Hematopoietic multipotent progenitor cell treated with erythropoietin and hydrocortisone succinate and interleukin-3 and kit ligand, for 15 days (in vitro differentiated cells): ENCODE results near the gene MGRN1.

Source experiments
- DNase-seq: peaks from one replicate; pipeline ENCODE4 v3.0.0-alpha.2; 2015; ENCODE audit warnings: low spot score

Gene MGRN1

DNA sequence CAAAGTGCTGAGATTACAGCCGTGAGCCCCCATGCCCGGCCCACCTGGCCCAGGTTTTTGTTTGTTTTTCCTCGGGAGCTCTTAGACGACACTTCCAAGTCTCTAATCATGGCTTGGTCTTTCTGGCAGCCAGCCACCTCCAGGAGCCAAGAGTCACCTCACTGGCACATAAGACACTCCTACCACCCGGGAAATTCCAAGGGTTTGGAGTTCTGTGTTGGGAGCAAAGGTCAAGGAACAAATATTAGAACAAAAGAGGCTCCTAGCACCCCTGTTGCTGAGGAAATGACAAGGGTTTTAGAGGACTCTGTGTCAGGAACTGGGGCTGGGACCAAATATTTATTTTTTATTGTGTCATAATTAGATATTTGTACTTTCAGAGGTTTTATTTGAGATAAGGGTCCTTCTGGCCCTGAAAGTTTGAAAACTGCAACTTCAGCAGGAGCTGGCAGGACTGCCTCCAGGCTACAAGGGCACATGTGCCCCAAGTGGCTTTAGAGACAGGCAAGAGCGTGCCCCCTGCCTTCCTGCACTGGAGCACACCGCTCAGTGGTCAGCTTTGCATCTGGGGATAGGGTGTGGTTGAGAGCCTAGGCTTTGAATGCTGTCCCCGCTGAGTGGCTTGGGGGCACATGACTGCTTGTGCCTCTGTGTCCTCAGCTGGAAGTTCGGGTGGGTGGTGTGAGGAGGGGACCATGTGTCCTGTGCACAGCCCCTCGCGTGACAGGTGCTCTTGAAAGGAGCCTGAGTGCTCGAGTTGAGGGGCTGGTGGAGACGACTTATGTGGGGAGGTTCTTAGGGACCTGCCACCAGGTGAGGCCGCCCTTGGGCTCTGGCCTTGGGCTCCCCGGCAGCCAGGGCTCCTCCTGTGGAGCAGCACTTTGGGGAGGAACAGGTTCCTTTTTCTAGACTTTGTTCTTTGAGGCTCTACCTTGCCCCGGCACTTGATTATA, 29.7 kb downstream of the MGRN1 start:
- DNase-seq, result no peak

DNA sequence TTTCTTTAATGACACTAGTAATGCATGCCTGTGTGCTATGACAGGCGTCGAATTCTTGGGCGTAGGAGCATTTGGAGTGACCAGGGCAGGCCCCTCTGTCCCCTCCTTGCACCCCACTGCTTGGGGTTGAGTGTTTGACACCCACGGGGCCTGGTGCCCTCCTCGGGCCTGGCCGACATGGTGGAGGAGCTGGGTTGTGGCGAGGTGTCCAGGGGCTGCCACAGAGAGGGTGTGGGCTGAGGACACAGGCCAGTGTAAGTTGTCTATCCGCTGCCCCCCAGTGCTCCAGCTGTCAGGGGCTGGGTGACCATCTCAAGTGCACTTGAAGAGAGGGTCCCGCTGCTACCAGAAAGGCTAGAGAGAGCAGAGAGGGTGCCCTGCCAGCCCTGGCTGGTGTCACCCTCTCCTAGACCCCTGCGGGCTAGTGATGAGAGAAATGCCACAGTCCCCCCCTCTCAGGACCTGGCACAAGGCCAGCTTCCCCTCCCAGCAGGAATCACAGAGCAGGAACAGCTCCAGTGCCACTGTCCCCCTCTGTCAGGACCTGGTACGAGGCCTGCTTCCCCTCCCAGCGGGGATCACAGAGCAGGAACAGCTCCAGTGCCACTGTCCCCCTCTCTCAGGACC, 30.5 kb downstream of the MGRN1 start:
- DNase-seq, result no peak

DNA sequence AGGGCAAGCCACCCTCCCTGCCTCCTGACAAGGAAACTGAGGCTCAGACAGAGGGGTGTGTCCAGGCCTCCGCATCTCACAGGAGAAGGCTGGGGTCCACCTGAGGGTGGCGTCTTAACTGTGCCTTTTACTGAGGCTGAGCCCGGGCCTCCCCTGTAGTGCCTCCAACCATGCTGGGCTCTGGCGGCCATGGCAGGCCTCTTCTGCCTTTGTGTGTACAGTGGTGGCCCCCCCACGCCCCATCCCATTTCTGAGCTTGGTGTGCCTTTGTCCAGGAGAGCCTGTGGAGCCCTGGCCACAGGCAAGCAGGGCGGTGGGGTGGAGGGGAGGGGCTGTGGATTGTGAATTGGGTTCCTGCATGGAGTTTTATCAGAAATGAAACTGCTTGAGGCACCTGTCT, 31.2 kb downstream of the MGRN1 start:
- no peak for DNase-seq

DNA sequence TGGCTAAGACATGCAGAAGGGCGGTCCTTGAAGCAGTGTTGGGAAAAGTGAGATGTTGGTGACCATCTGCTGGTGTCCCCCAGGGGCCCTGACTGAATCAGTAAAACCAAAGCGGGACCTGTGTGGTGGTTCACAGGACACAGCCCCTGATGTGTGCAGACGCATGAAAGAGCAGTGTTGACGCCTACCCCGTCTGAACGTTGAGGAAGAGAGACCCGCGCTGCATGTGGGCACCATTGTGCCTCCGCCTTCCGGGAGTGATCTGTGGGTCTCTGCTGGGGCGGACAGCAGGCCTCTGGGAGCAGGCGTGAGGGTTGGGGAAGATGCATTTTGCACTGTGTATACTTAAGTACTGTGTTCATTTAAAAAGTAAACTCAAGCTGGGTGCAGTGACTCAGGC, 31.6 kb downstream of the MGRN1 start:
- DNase-seq, result no peak

DNA sequence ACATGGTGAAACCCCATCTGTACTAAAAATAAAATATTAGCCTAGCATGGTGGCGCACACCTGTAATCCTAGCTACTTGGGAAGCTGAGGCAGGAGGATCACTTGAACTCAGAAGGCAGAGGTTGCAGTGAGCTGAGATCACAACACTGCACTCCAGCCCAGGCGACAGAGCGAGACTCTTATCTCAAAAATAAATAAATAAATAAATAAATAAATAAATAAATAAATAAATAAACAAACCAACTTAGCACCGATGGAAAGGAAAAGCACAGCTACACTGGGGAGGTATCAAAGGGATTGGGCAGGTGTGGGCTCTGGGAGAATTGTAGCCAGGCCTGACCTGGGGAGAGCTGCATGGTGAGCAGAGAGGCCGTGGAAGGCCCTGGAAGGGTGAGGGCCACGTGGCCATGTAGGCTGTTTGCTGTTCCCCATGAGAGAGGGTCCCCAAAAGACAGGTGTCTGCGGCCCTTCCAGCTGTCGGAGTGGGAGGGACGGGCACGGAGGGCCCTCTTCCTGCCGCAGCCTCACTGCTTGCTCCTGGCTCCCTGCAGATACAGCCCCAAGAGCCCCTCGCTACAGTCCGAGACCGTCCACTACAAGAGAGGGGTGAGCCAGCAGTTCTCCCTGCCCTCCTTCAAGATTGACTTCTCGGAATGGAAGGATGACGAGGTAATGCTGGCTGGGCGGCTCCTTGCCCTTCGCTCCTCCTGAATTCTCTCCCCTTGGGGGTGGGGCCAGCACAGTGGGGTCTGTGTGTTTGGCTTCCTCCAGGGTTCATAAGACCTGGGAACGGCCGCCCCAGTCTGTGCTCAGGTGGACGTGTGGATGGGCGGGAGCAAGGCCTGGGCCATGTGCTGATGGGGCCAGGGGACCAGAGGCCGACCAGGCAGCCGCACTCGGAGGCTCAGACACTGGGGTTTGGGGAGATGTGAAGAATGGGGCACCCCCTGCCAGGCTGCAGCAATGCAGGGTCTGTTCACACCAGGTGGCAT, 32.4 kb downstream of the MGRN1 start:
- DNase-seq, result no peak

DNA sequence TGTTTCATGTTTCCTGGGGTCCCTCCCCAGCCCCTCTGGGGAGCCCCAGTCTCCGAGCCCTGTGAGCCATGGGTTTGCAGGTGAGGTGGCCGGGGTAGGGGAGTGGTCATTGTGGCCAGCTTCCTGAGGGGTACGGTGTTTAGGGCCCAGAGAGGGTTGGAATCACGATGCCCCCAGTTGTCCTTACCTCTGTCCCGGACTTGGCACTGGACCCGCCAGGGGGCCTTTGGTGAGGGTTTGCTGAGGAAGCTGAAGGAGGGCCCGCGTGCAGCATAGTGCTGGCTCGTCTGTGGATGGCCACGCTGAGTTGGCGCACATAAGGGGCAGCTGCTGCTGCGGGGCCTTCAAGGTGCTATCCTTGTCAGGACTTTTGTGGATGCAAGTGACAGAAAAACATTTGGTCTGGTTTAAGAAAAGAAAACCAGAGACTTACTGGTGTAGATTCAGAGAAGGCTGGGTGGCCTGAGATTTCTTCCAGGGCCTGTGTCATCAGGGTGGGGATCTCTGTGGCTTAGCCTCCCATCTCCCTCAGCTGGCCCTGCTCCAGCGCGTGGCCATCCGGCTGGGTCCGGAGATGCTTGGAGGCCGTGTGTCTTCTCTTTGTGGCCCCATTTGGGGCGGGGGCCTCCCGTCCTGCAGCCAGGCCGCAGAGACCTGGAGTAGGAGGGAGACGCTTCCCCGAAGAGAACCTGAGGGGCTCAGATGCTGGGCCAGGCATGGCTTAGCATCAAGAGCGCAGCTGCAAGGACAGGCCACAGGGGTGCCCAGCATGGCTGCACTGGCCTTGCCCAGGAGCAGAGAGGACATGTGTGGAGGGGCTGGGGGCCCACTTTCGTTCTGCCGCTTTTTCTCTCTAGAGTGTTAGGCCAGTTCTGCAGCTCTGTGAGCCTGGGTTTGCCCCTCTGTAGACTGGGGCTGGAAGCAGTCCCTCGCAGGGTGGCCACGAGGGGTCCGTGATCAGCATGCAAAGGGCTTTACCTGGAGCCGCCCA, 35.0 kb downstream of the MGRN1 start:
- no peak for DNase-seq

DNA sequence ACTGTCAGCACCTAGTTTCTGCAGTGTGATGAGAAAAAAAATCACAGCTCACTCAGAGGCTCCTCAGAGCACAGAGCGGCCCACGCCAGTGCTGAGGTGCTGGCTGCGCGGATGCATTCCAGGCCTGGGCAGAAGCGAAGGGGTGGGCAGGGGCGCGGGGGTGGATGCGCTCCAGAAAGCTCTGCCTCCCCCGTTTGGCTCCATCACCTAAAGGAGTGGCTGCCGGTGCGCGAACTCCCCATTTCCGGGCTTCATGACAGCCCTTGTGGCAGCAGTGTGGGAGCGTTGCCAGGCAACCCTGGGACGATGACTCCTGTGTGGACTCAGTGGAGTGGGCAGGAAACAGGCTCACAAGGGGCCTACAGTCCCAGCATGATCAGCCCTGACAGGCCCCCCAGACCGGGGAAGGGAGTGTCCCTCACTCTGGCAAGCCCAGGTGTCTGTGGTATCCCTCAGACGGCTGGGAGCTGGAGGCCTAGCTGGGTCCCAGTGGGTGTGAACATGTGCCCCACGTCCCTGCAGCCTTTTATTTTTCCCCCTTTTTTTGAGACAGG, 35.9 kb downstream of the MGRN1 start:
- no peak for DNase-seq

DNA sequence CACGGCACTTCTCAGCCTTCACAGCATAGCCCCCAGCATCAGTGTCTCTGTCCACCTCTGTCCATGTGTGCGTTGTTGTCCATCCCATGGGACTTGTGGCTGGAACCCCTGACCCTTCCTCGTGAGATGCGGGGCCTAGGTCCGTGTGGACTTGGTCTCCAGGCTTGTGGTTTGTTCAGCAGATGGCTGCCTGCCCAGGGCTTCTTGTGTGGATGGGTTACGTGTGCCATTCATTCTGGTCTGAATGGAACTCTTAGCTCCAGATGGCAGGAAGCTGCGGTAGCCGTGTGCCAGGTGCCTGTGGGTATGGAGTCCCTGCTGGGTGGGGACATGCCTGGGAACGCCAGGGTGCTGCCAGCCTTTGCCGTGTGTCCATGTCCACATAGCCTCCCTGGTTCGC, 37.0 kb downstream of the MGRN1 start:
- no peak for DNase-seq

DNA sequence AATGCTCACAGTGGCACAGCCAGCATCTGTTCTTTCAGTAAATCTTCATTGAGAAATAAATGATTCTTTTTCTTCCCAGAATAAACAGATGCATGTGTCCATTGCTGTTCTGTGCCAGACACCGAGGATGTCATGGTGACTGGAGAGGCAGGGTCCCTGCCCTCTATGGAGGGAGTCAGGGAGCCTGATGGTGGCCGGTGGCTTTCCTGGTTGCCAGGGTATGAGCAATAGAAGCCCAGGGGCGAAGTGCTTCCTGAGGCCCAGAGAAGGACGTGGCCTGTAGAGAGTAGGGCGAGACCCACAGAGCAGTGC, 38.8 kb downstream of the MGRN1 start:
- DNase-seq, result no peak

DNA sequence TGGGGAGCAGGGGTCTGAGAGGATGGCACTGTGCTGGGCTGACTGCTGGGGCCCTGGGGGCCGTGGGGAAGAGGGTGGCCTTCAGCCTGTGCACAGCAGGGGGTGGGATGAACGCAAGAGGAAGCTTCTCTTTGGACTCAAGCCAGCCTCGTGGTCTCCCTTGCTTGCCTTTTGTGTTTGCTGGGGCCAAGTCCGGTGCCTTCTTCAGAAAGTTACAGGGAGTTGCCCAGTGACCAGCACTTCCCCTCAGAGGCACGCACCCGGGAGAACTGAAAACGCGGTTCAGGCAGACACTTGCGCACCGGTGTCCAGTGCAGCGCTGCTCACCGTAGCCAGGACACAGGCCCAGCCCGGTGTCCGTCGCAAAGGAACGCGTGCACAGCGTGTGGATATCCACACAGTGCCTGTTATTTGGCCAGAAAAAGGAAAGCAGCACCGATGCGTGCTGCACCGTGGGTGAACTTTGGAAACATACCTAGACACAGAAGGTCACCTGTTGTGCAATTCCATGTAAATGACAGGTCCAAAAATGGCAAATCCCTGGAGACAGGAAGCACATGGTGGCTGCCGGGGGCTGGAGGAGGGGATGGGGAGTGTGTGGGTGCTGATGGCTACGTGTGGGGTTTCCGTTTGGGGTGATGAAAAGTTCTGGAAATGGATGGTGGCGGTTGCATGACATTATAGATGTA, 39.3 kb downstream of the MGRN1 start:
- no peak for DNase-seq

DNA sequence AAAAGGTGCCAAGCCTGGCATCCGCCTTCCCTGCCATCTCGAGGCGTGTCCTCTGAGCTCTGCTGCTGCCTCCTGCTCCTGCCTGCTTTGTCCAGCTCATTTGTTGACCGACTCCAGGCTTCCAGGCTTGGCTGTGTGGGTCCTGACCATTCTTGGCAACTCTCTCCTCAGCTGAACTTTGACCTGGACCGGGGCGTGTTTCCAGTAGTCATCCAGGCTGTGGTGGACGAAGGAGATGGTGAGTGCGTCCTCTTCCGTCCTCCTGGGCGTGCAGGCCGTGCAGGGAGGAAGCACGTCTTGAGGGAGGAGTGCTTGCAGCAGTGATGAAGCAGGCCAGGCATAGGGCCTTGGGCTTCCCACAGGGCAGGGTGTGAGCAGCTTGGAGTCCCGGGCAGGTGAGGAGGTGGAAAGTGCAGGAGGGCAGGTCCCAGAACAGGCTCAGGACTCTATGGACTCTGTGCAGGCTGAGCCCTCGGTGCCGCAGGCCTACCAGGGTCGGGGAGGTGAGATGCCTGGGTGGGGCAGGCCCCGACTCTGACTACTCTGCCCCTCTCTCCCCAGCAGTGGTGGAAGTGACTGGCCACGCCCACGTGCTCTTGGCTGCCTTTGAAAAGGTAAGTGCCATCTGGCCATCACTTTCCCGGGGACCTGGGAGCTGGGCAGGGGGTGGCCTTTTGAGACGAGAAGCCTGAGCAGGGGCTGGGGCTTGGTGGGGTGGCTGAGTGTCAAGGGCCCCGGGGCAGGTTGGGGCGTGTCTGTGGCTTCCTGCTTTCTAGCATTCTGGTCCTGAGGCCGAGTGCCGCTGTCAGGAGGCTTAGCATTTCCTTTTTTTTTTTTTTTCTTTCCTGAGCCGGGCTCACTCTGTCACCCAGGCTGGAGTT, 40.2 kb downstream of the MGRN1 start:
- DNase-seq, result no peak

DNA sequence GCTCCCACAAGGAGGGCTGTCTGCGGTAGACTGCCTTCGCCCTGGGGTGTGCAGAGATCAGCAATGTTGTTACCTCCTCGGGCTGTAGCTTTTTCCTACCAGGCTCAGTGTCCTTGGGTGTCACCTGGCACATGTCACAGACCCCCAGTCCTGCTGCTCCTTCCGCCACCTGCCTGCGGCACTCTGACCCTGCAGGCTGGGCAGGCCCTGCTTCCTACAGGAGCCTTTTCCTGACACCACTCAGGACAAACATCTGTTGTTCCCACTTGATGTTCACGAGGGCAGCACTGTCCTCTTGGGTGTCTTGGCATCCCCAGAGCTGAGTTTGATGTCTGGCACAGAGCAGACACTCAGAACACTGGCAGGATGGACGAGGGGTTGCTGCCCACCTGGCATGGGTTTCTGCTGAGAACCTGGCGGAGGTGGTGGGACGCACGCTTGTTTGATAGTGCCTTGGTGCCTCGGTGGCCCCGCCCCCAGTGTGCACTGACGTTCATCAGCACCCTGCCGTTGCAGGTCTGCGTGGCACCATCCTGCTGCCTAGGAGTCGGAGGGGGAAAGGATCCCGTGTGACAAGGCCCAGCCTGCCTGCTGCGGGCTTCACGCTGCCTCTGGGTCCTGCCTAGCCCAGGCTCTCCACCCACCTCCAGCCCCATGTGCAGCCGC, 42.0 kb downstream of the MGRN1 start:
- DNase-seq, result no peak

DNA sequence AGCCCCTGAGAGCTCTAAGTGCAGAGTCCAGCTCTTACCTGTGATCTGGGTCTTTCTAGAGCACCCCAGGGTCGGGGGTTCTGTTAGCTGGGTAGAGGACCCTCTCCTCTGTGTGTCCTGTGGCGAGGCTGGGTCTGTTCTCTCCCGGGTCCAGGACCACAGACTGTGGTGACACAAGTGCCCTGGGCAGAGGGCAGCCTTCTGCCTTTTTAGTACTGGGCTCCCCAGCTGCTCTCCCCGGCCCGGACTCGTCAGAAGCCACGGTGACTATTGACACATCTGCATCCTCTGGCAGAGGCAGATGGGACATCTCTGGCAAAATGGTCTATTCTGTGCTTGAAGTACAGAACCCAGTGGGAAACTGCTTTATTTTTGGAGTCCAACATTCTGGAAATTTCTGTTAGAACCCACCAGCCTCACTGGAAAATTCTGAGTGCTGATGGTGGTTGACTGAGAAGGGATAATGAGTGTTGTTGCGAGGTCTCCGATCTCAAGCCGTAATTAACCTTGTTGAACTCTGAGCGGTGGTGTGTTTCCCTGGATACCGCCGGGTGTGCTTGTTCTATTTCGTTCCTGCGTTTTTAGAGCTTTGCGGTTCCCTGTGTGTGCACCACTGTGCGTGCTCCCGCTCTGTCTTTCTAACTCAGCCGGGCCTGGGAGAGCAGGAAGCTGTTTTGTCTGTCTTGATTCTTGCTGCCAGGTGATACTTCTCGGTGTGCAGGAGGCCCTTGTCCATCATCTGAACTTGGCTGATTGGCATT, 42.8 kb downstream of the MGRN1 start:
- DNase-seq, result no peak

DNA sequence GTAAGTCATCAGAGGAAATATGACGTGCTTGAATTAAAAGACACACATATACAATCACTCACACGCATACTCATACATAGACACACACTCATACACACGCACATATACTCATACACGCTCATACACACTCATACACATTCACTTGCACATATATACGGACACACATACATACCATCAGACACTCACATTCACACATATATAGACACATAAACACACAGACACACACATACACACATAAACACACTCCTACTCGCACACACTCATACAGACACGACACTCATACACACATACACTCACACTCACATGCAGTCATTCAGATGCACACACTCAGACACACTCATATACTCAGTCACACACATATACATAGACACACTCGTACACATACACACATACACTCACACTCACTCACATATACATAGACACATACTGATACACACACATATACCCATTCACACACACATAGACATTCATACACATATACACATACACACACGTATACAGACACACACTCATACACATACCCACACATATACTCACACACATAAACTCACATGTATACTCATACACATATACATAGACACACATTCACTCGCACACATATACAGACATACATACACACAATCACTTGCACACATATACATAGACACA, 43.8 kb downstream of the MGRN1 start:
- no peak for DNase-seq

DNA sequence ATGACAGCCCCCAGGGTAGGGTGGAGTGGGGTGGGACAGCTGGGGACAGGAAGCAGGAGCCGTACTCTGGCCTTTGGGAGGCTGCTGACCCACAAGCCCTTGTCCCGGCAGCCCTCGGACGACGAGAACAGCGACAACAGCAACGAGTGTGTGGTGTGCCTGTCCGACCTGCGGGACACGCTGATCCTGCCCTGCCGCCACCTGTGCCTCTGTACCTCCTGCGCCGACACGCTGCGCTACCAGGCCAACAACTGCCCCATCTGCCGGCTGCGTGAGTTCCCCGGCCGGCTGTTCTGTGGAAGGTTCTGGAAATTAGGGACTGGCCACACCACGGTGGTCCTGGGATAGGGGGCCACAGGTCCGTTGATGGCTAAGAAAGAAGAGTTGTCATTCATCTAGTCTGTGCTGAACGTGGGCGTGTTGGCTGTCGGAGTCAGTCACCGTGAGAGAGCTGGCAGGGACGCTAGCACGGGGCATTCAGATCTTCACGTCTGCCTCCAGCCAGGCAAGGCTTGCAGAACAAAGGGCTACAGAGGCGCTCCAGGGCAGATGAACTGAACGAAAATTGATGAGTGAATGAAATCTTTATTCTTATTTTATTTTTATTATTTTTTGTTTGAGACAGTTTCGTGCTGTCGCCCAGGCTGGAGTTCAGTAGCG, 48.9 kb downstream of the MGRN1 start:
- no peak for DNase-seq

DNA sequence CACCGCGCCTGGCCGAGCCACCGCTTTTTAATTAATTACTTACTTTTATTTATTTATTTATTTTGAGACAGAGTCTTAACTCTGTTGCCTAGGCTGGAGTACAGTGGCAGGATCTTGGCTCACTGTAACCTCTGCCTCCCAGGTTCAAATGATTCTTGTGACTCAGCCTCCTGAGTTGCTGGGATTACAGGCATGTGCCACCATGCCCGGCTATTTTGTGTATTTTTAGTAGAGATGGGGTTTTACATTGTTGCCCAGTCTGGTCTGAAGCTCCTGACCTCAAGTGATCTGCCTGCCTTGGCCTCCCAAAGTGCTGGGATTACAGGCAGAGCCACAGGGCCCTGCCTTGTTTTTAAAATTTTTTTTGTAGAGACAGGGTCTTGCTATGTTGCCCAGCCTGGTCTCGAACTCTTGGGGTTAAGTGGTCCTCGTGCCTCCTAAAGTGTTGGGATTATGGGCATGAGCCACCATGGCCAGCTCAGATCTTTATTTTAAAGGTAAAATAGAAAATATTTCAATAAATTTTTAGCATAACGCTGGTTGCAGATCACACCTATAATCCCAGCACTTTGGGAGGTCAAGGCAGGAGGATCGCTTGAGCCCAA, 50.4 kb downstream of the MGRN1 start:
- DNase-seq, result no peak
